CD4-positive, alpha-beta T cell treated with Interleukin-12 subunit alpha and Interleukin-12 subunit beta, for 1 hour (primary cell): Measurements from ENCODE around the gene TCP11.

Source experiments
- DNase-seq: peaks from one replicate; pipeline ENCODE4 v3.0.0-alpha.2; 2020

The TCP11 gene

DNA sequence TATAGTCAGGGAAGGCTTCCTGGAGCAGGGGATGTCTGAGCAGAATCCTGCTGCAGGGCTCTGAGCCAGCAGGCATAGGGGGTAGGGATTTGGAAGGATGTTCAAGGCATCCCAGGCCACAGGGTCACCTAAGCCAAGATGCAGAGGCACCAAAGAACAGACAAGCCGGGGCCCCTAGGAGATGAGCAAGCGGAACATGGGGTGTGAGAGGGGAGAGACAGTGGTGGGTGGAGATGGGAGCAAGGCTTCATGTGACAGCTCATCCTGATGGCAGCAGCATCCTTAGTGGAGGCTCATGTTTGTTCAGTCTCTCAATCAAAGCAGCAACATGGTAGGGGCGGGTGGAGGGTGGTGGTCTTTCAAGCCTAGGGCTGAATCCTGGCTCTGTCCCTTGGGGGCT, 29.8 kb upstream of the TCP11 start:
- DNase-seq: no peak

DNA sequence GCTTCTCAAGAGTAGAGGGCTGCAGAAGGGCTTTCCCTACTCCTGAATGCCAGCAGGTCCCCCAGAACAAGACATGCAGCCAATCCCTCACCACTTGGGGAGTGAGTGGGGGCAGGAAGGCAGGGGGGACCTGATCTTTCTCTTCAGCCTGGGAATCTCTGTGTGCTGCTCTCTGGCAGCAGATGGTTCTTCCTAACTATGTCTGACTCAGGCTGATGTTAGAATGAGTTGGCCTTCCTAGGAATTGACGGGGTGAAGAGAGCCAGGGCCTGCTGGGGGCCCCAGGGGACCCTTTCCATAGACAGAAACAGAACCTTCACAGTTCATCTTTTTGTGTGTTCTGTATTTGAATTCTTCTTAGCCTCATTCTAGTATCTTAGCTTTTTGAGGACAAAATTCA, 29.0 kb upstream of the TCP11 start:
- DNase-seq: no peak

- DNase-seq: no peak
Observed at GRCh38 chr6:35168461-35168861, 27.3 kb upstream of the TCP11 start.

DNA sequence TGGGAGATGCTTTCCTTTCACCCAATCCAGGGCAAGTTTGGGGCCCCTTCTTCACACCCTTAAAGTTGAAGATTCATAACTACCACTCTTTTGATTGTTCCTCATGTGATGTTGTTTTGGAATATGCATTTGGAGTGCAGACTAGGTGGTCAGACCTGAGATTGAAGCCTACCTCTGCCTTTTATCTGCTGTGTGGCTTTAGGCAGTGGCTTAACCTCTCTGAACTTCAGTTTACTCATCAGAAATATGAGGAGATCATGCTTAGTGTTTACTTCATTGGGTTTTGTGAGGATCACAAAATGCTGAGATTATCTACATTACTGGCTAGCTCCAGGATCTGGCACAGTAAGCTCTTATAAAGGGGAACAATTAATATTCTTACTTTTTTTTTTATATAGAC, 26.4 kb upstream of the TCP11 start:
- no peak for DNase-seq

DNA sequence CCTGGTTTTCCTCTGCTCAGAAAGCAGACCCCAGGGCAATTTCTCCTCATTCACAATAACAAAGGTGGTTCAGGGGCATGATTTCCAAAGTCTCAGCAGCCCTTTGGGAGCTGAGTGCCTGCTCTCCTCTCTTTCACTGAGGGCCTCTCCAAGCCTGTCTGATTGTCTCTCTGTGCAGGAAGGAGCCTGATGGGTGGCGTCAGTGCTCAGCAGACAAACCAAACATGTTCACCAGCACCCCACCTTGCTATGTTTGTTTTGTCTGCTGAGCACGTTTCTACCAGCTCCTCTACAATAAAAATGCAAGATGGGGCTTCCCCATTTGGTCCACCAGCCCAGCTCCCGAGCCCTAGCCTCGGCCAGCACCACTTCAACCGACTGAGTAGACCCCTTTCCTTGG, 25.4 kb upstream of the TCP11 start:
- no peak for DNase-seq

DNA sequence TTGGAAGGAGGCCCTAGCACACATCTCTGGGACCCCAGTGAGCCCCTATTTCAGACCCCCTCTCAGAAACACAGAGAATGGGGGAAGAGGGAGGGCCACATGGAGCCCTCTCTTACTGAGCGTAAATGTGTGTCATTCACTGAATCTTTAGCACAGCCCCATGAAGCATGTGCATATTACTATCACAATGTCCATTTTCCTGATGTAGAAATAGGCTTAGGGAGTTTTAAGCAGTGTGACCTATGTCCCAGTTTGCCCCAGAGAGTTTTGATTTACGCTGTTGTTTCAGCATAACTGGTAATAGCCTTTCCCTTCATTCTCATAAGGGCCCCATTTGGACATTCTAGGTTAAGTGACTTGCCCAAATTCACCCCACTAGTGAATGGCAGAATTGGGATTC, 25.0 kb upstream of the TCP11 start:
- DNase-seq: no peak

GRCh38 chr6:35165630-35166071, 24.5 kb upstream of the TCP11 start:
- DNase-seq: no peak

GRCh38 chr6:35164868-35165267, 23.7 kb upstream of the TCP11 start:
- no peak for DNase-seq

DNA sequence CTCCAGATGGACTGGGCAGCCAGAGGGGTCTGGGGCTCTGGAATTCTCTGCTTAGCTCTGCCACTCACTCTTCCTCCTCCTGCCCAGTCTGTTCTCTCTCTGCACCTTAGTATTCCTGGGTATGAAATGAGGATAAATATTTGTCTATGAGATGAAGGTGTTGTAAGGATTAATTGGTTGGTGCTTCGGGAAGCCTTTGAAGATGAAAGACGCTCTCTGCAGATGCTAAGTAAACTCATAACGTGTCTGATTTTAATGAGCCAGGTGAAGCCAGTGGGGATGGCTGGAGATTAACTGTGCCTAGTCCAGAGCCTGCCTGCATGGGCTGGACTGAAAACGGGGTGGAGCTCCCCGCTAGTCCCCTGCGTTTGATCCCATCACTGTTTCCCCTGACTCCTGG, 23.1 kb upstream of the TCP11 start:
- no peak for DNase-seq

- no peak for DNase-seq
Observed at GRCh38 chr6:35163836-35164235, 22.7 kb upstream of the TCP11 start.

DNA sequence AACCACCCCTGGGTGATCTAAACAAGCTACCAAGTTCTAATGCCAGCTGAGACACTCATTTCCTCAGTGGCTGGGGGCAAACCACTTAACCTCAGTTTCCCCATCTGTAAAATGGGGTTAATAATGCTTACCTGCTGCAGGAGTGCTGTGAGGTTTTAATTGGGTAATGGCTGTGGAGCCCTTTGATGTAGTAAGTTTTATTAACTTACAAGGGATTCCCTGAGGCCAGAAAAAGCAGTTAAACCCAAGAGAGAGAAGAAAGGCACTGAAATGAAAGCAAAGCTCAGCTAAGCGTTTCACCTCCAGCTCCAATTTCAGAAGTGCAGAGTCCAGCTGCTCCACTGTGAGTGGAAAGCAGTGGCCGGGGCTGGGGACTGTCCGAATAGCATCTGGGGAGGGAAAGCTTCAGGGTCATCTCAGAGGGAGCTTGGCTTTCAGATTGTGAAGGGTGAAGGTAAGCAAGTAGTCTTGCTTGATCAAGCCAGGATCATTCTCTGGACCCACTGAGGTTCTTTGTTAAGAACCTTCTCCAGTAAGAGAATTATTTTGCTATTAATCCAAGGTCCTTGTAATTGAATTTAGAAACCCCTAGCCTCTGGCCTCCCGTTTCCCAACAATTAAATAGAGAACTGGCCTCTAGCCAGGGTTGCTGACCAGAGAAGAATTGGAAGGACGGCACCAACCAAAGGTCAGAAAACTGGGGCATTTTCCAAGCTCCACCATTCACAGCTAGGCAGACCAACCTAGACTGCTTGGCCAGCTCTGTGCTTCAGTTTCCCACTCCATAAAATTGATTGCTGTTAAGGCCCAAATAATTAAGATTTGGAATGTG, 20.9 kb upstream of the TCP11 start:
- no peak for DNase-seq

DNA sequence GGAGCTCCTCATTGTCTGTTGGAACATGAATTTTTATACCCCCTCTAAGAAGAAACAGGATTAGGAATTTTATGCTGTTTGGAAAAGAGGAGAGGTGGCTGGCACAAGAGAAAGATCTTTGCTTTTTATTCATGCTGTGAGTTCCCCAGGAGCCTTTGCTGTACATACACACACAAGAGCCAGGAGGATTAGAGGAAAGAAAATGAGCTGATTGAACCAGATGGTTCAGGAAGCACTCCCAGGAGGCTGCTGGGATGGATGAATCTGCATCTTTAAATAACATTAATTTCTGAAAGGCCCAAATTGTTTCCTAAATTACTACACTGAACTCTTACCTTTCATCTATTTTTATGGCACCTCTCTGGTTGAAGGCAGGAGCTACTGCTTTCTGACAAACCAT, 20.1 kb upstream of the TCP11 start:
- no peak for DNase-seq

GRCh38 chr6:35160642-35161041, 19.5 kb upstream of the TCP11 start:
- no peak for DNase-seq

DNA sequence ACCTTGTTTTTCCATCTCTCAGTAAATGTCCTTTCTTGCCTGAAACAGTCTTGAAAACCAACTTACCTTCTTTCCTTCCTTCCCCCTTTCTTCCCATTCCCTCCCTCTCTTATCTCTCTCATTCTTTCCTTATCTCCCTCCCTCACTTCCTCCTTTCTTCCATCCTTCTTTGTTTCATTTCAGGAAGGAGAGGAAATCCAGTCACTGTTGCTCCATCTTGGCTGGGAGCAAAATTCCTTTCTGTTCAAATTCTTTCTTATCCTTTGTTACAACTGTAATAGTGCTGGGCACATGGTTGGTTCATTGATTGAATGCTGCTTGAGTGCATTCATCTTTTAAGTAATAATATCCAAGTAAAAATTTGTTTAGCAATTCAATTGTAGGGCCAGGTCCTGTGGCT, 17.4 kb upstream of the TCP11 start:
- no peak for DNase-seq

DNA sequence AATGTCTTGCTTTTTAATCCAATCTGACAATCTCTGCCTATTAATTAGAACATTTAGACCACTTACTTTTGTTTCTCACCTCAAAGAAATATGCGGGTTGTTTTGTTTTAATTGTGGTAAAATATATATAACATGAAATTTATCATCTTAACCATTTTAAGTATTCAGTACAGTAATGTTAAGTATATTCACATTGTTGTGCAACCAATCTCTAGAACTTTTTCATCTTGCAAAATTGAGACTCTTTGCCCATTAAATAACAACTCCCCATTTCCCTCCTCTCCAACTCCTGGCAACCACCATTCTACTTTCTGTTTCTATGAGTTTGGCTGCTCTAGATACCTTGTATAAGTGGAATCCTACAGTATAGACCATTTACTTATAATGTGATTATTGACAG, 13.8 kb upstream of the TCP11 start:
- DNase-seq: no peak

DNA sequence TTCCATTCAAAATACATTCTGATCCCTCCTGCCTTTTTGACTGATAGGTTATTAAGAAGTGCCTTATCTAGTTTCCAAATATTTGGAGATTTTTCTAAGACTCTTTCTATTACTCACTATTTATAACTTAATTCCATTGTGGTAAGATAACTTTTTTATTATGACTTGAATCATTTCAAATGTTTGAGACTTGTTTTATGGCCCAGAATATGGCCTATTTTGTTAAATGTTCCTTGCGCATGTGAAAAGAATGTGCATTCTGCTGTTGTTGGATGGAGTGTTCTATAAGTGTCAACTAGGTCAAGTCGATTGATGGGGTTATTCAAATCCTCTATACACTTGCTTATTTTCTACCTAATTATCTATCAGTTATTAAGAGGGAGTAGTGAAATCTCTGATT, 13.1 kb upstream of the TCP11 start:
- no peak for DNase-seq

- no peak for DNase-seq
Observed at GRCh38 chr6:35152067-35152707, 11.0 kb upstream of the TCP11 start.

DNA sequence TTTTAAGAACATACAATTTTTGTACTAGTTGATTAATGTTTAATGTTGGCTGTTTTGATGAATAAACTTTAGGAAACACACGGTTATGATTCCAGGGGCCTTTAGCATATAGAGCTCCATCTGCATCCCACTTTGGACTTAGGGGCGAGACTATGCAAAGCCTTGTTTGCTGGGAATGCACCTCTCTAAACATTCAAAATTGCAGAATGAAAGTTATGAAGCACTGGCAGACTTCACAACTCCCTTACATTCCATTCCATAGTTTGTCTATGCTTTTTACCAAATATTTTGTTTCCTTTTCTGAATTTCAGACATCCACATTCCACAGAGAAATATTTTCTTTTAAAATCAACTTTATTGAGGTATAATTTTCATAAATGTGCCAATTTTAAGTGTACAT, 10.3 kb upstream of the TCP11 start:
- no peak for DNase-seq

DNA sequence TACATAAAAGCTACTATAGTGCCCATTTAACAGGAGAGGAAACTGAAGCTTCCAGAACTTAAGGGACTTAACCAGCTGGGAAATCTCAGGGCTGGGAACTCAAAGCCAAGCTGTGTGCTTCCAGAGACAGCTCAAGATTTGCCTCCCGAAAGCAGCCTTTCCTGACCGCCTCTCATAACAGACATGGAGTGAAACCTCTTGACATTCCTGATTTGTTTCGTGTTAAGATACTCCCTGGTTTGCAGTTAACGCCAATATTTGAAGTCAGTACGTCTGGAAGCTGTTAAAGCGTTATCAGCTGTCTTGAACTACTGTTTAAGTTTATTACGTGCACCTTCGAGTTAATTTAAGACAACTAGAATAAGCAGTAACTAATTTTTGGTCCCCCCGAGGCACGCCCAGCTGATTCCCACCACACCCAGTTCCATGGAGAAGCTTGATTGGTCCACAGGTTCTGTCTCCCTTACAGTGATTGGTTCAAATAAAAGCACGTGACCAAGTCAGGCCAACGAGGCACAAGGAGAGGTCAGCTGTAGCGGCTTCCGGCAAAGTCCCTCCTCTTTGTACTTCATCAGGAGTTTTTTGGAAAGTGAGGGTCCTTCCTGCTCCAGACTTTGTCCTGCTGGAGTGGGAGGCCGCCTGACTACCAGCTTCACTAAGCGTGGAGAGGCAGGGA, 8.9 kb upstream of the TCP11 start:
- no peak for DNase-seq

GRCh38 chr6:35148167-35148741, 7.1 kb upstream of the TCP11 start:
- no peak for DNase-seq

GRCh38 chr6:35147486-35147885, 6.3 kb upstream of the TCP11 start:
- no peak for DNase-seq

DNA sequence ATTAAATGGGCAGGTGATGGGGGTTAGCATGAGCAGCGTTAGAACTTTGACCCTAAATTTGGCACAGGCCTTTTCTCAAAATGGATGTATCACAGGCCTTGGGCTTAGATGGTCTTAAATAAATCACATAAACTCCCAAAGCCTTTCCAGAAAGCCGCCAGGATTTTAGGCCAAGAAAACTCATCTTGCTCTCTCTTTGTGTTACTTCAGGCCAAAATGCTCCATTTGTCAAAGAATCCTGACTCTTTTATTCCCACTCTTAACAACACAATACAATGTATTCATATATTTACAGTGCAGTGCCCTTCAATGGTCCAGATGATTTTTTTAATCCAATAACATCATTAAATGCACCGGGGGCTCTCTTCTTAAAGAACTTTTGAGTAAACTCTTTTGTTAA, 5.9 kb upstream of the TCP11 start:
- no peak for DNase-seq

DNA sequence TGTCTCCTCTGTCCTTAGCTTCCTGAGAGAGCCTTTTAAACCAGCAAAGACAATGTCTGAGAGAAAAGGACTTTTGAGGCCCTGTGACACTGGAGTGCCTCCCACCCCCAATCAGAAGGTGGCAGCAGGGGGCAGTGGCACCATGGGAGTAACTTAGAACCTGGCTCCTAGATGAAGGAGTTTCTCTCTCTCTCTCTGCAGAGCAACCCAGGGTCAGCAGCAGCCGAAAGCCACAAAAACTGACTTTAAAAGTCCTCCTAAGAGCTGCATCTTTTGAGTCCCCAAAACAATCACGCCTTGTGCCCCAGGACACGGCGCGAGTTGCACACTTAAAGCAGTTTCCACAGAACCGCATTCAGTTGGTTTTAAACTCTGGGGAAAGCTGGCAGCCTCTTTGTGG, 5.3 kb upstream of the TCP11 start:
- DNase-seq: peak; percentile 10

- no peak for DNase-seq
Observed at GRCh38 chr6:35145757-35146156, 4.6 kb upstream of the TCP11 start.
